H9 (cell line): ENCODE measurements around the gene ENOX2. TPM values are rescaled to one million over a fixed set of nuclear protein-coding genes. Genes with fewer than 3 reads are reported as not detected.

Experiments used
- DNase-seq: peaks from one replicate; pipeline ENCODE4 v3.0.0-alpha.2; 2017
- H2AFZ ChIP-seq: one replicate; pipeline ENCODE4 v1.6.1; 2013; ENCODE audit warnings: mild to moderate bottlenecking, low read length, control low read depth, moderate library complexity
- H2AK5ac ChIP-seq: 2 replicates; pipeline ENCODE4 v1.6.1; 2013; ENCODE audit warnings: low read length, control low read depth, mixed read lengths; ENCODE audit not compliant: insufficient read length
- H2BK120ac ChIP-seq: one replicate; pipeline ENCODE4 v1.6.1; 2013; ENCODE audit warnings: low read depth, mild to moderate bottlenecking, low read length, control low read depth, inconsistent platforms; ENCODE audit not compliant: poor library complexity, severe bottlenecking
- H2BK12ac ChIP-seq: 2 replicates; pipeline ENCODE4 v1.6.1; 2013; ENCODE audit warnings: low read length, control low read depth, mixed read lengths, low read depth; ENCODE audit not compliant: insufficient read length
- H2BK15ac ChIP-seq: 2 replicates; pipeline ENCODE4 v1.6.1; 2013; ENCODE audit warnings: low read depth, low read length, control low read depth
- H2BK20ac ChIP-seq: one replicate; pipeline ENCODE4 v1.6.1; 2013; ENCODE audit warnings: low read depth, mild to moderate bottlenecking, low read length, control low read depth, inconsistent platforms; ENCODE audit not compliant: poor library complexity, severe bottlenecking
- H2BK5ac ChIP-seq: 2 replicates; pipeline ENCODE4 v1.6.1; 2013; ENCODE audit warnings: low read length, control low read depth, mixed read lengths; ENCODE audit not compliant: insufficient read length
- H3K14ac ChIP-seq: 2 replicates; pipeline ENCODE4 v1.6.1; 2013; ENCODE audit warnings: low read length, control low read depth; ENCODE audit not compliant: insufficient read depth
- H3K18ac ChIP-seq: 2 replicates; pipeline ENCODE4 v1.6.1; 2013; ENCODE audit warnings: low read depth, mild to moderate bottlenecking, mixed read lengths, low read length, control low read depth; ENCODE audit not compliant: insufficient read length
- H3K23ac ChIP-seq: 2 replicates; pipeline ENCODE4 v1.6.1; 2013; ENCODE audit warnings: low read length, control low read depth, mixed read lengths, low read depth; ENCODE audit not compliant: insufficient read length
- H3K23me2 ChIP-seq: 2 replicates; pipeline ENCODE4 v1.6.1; 2013; ENCODE audit warnings: low read depth, mild to moderate bottlenecking, mixed read lengths, low read length, control low read depth; ENCODE audit not compliant: insufficient read length, poor library complexity, severe bottlenecking
- H3K27ac ChIP-seq: 2 replicates; pipeline ENCODE4 v1.5.1; 2013; ENCODE audit warnings: low read length, control low read depth, mixed read lengths, low read depth; ENCODE audit not compliant: insufficient read length
- H3K27me3 ChIP-seq: 2 replicates; pipeline ENCODE4 v1.6.1; 2013; ENCODE audit warnings: low read length, control low read depth, inconsistent platforms; ENCODE audit not compliant: insufficient read depth
- H3K4ac ChIP-seq: 2 replicates; pipeline ENCODE4 v1.6.1; 2013; ENCODE audit warnings: low read depth, mild to moderate bottlenecking, control low read depth, inconsistent platforms, low read length, moderate library complexity
- H3K4me1 ChIP-seq: 2 replicates; pipeline ENCODE4 v1.6.1; 2013; ENCODE audit warnings: low read length, control low read depth, inconsistent platforms; ENCODE audit not compliant: insufficient read depth
- H3K4me2 ChIP-seq: 2 replicates; pipeline ENCODE4 v1.6.1; 2013; ENCODE audit warnings: low read length, control low read depth, mixed read lengths; ENCODE audit not compliant: insufficient read length, insufficient read depth
- H3K56ac ChIP-seq: 2 replicates; pipeline ENCODE4 v1.6.1; 2013; ENCODE audit warnings: low read depth, mild to moderate bottlenecking, mixed read lengths, low read length, control low read depth; ENCODE audit not compliant: insufficient read length
- H3K79me1 ChIP-seq: 2 replicates; pipeline ENCODE4 v1.6.1; 2013; ENCODE audit warnings: low read depth, mild to moderate bottlenecking, moderate library complexity, low read length, control low read depth, inconsistent platforms; ENCODE audit not compliant: insufficient read depth, poor library complexity, severe bottlenecking
- H3K79me2 ChIP-seq: 2 replicates; pipeline ENCODE4 v1.6.1; 2013; ENCODE audit warnings: low read length, control low read depth, inconsistent platforms; ENCODE audit not compliant: insufficient read depth
- H3K9ac ChIP-seq: 2 replicates; pipeline ENCODE4 v1.6.1; 2013; ENCODE audit warnings: low read length, control low read depth, mixed read lengths; ENCODE audit not compliant: insufficient read length; ENCODE audit errors: extremely low read depth
- H3K9me3 ChIP-seq: one replicate; pipeline ENCODE4 v1.6.1; 2013; ENCODE audit warnings: low read depth, low read length, inconsistent platforms; ENCODE audit not compliant: control insufficient read depth
- H3T11ph ChIP-seq: one replicate; pipeline ENCODE4 v1.6.1; 2013; ENCODE audit warnings: mild to moderate bottlenecking, low read length, control low read depth, inconsistent platforms
- H4K20me1 ChIP-seq: one replicate; pipeline ENCODE4 v1.6.1; 2013; ENCODE audit not compliant: control insufficient read depth, insufficient read length, insufficient read depth
- H4K5ac ChIP-seq: 2 replicates; pipeline ENCODE4 v1.6.1; 2013; ENCODE audit warnings: low read depth, mild to moderate bottlenecking, mixed read lengths, low read length, control low read depth; ENCODE audit not compliant: insufficient read length
- H4K8ac ChIP-seq: replicated peaks from 2 replicates; pipeline ENCODE4 v1.6.1; 2013; ENCODE audit warnings: low read length, control low read depth, mixed read lengths, low read depth; ENCODE audit not compliant: insufficient read length
- H4K91ac ChIP-seq: 2 replicates; pipeline ENCODE4 v1.6.1; 2013; ENCODE audit warnings: low read depth, mild to moderate bottlenecking, moderate library complexity, mixed read lengths, low read length, control low read depth; ENCODE audit not compliant: insufficient read length
- H3K27ac Mint-ChIP-seq, 3 experiments: 2 replicates in 2 of 3; 3 replicates in 1 of 3; pipeline ENCODE4 v1.8.0; 2020 to 2021; ENCODE audit warnings: mixed read lengths in 3 of 3, mild to moderate bottlenecking in 1 of 3, moderate library complexity in 1 of 3
- H3K27me3 Mint-ChIP-seq: 2 replicates; pipeline ENCODE4 v1.8.0; 2021; ENCODE audit warnings: low read depth, mild to moderate bottlenecking, moderate library complexity, mixed read lengths
- H3K36me3 Mint-ChIP-seq, 3 experiments: 2 replicates in 2 of 3; 3 replicates in 1 of 3; pipeline ENCODE4 v1.8.0; 2020 to 2021; ENCODE audit warnings: low read depth in 3 of 3, mixed read lengths in 3 of 3; ENCODE audit not compliant: insufficient read depth in 1 of 3
- H3K4me1 Mint-ChIP-seq, 2 experiments: 2 replicates each; pipeline ENCODE4 v1.8.0; 2020; ENCODE audit warnings: mixed read lengths in 2 of 2
- H3K4me3 Mint-ChIP-seq, 2 experiments: 2 replicates in 1 of 2; 3 replicates in 1 of 2; pipeline ENCODE4 v1.8.0; 2020 to 2021; ENCODE audit warnings: mild to moderate bottlenecking in 2 of 2, mixed read lengths in 2 of 2, moderate library complexity in 1 of 2
- H3K9me3 Mint-ChIP-seq, 2 experiments: 2 replicates in 1 of 2; 3 replicates in 1 of 2; pipeline ENCODE4 v1.8.0; 2020; ENCODE audit warnings: mild to moderate bottlenecking in 2 of 2, mixed read lengths in 2 of 2, moderate library complexity in 1 of 2
- CTCF ChIP-seq: fragments of 200-600 bp; sonication (generic); conservative IDR thresholded peaks from 3 replicates; pipeline ENCODE4 v1.8.0; 2021; ENCODE audit warnings: antibody characterized with exemption, mild to moderate bottlenecking
- WGBS: extraction: QIAGEN DNeasy Blood & Tissue Kit; methylation state at CpG from one replicate; pipeline ENCODE4 v1.1.7; 2013; ENCODE audit warnings: missing lambda C conversion rate, low lambda C conversion rate, mixed read lengths; ENCODE audit not compliant: insufficient read length; ENCODE audit errors: extremely low coverage; 5-methylcytosine and 5-hydroxymethylcytosine counted together
- total RNA-seq: library from RNA; stranded (reverse); gene quantifications from 2 replicates; pipeline ENCODE4 v1.2.1, GENCODE V29; 2021

The ENOX2 gene
- total RNA-seq, 1 experiment from 2014 or later, result 17.7 TPM

GRCh38 chrX:130826249-130826648 is 76.8 kb downstream of the ENOX2 start:
- no peak for DNase-seq
- TF ChIP-seq CTCF, result no peak
- no CpG with 5 or more reads among the region's 1 CpG for WGBS
- Histone ChIP-seq H3K4ac (no peak overlapping the region), H3T11ph (no peak overlapping the region), H2AFZ (no peak overlapping the region), H2BK120ac (no peak overlapping the region), H4K5ac (no peak overlapping the region), H4K8ac (no peak overlapping the region), H3K18ac (no peak overlapping the region), H3K27ac (no peak overlapping the region), H3K27me3 (no peaks in the 10 kb centered on the region), H4K91ac (no peak overlapping the region), H2BK5ac (no peak overlapping the region), H3K4me1 (no peaks in the 10 kb centered on the region), H2BK12ac (no peak overlapping the region), H3K9ac (no peak overlapping the region), H3K14ac (no peak overlapping the region), H3K79me1 (no peaks in the 10 kb centered on the region), H3K79me2 (no peaks in the 10 kb centered on the region), H3K23ac (no peak overlapping the region), H2BK15ac (no peak overlapping the region), H3K56ac (no peak overlapping the region), H2BK20ac (no peak overlapping the region), H3K9me3 (no peaks in the 10 kb centered on the region), H2AK5ac (no peak overlapping the region), H3K23me2 (no peaks in the 10 kb centered on the region), H4K20me1 (no peaks in the 10 kb centered on the region), H3K4me2 (no peak overlapping the region)
- H3K9me3 Mint-ChIP-seq, result no peaks in the 10 kb centered on the region
- H3K27ac Mint-ChIP-seq, result no peak overlapping the region
- H3K4me3 Mint-ChIP-seq, result no peak overlapping the region
- no peaks in the 10 kb centered on the region for H3K27me3 Mint-ChIP-seq
- H3K36me3 Mint-ChIP-seq, result no peaks in the 10 kb centered on the region; a peak in 1 of 7 replicates
- H3K4me1 Mint-ChIP-seq, result peaks cover 2 to 3% of the 10 kb centered on the region in 2 experiments; a peak in 3 of 4 replicates
